Measurements from ENCODE around the gene CTNND2.

CTNND2 gene

GRCh38 chr5:11269515-11269914 is 634.7 kb downstream of the CTNND2 start:
- H3K4me3 ChIP-seq (ENCODE audit: low read length): no peak overlapping the region
- DNase-seq (ENCODE audit: low read depth): no peak
- no peak for TF ChIP-seq CTCF (conservative IDR thresholded peaks at IDR 0.05; ENCODE audit: low read depth, low read length)

GRCh38 chr5:11268891-11269290 is 635.4 kb downstream of the CTNND2 start:
- DNase-seq (ENCODE audit: low read depth): no peak
- H3K4me3 ChIP-seq (ENCODE audit: low read length): no peak overlapping the region
- no peak for TF ChIP-seq CTCF (conservative IDR thresholded peaks at IDR 0.05; ENCODE audit: low read depth, low read length)

GRCh38 chr5:11266331-11266730 is 637.9 kb downstream of the CTNND2 start:
- H3K4me3 ChIP-seq (ENCODE audit: low read length): no peak overlapping the region
- no peak for DNase-seq (ENCODE audit: low read depth)
- no peak for TF ChIP-seq CTCF (conservative IDR thresholded peaks at IDR 0.05; ENCODE audit: low read depth, low read length)

- no peak overlapping the region for H3K4me3 ChIP-seq (ENCODE audit: low read length)
- TF ChIP-seq CTCF (conservative IDR thresholded peaks at IDR 0.05; ENCODE audit: low read depth, low read length): no peak
- no peak for DNase-seq (ENCODE audit: low read depth)
Measured at GRCh38 chr5:11261241-11261640, 643.0 kb downstream of the CTNND2 start.

GRCh38 chr5:11258001-11258400 is 646.2 kb downstream of the CTNND2 start:
- no peak for DNase-seq (ENCODE audit: low read depth)
- TF ChIP-seq CTCF (conservative IDR thresholded peaks at IDR 0.05; ENCODE audit: low read depth, low read length): no peak
- no peak overlapping the region for H3K4me3 ChIP-seq (ENCODE audit: low read length)

- H3K4me3 ChIP-seq (ENCODE audit: low read length): no peak overlapping the region
- no peak for DNase-seq (ENCODE audit: low read depth)
- TF ChIP-seq CTCF (conservative IDR thresholded peaks at IDR 0.05; ENCODE audit: low read depth, low read length): no peak
Measured at GRCh38 chr5:11252523-11252922, 651.7 kb downstream of the CTNND2 start.

GRCh38 chr5:11252075-11252474 is 652.2 kb downstream of the CTNND2 start:
- no peak for TF ChIP-seq CTCF (conservative IDR thresholded peaks at IDR 0.05; ENCODE audit: low read depth, low read length)
- no peak overlapping the region for H3K4me3 ChIP-seq (ENCODE audit: low read length)

More at GRCh38 chr5:11252075-11252474, 652.2 kb downstream of the CTNND2 start:
- DNase-seq (ENCODE audit: low read depth): no peak

All from retinal pigment epithelial cell (primary cell).